Hematopoietic multipotent progenitor cell (in vitro differentiated cells): Measurements from ENCODE around the gene NRCAM. TPM values are rescaled to one million over a fixed set of nuclear protein-coding genes. Genes with fewer than 3 reads are reported as not detected.

Experiments used
- DNase-seq, 3 donors: peaks; one replicate each; pipeline ENCODE4 v3.0.0-alpha.2; 2011 to 2015; ENCODE audit warnings: low read depth in 2 of 3, low spot score in 2 of 3
- total RNA-seq: library from RNA; depleted of rRNA; stranded (reverse); fragments of >200 nt; gene quantifications from one replicate; pipeline ENCODE4 v1.2.3, GENCODE V29; 2012

Gene NRCAM
- total RNA-seq, 1 donor, result under 0.01 TPM

GRCh38 chr7:108181073-108181985 is 274.9 kb downstream of the NRCAM start:
- DNase-seq, result peak; percentile 11 to 65 (median 36)

- DNase-seq, result no peak
Measured at GRCh38 chr7:108178398-108178797, 277.8 kb downstream of the NRCAM start.

- no peak for DNase-seq
Measured at GRCh38 chr7:108171164-108171563, 285.1 kb downstream of the NRCAM start.

GRCh38 chr7:108170251-108170650 is 286.0 kb downstream of the NRCAM start:
- DNase-seq, result no peak

GRCh38 chr7:108167460-108167859 is 288.8 kb downstream of the NRCAM start:
- DNase-seq, result no peak

GRCh38 chr7:108166687-108167086 is 289.5 kb downstream of the NRCAM start:
- no peak for DNase-seq

GRCh38 chr7:108165723-108166122 is 290.5 kb downstream of the NRCAM start:
- no peak for DNase-seq

- DNase-seq, result no peak
Measured at GRCh38 chr7:108164946-108165345, 291.3 kb downstream of the NRCAM start.

GRCh38 chr7:108164342-108164741 is 291.9 kb downstream of the NRCAM start:
- DNase-seq, result no peak

GRCh38 chr7:108158776-108159175 is 297.5 kb downstream of the NRCAM start:
- no peak for DNase-seq

GRCh38 chr7:108157606-108158335 is 298.5 kb downstream of the NRCAM start:
- no peak for DNase-seq

- no peak for DNase-seq
Measured at GRCh38 chr7:108156897-108157605, 299.2 kb downstream of the NRCAM start.

GRCh38 chr7:108152198-108152597 is 304.0 kb downstream of the NRCAM start:
- DNase-seq, result no peak

GRCh38 chr7:108149908-108150307 is 306.3 kb downstream of the NRCAM start:
- DNase-seq, result peak in 1 of 3 donors; percentile 17

- no peak for DNase-seq
Measured at GRCh38 chr7:108149119-108149518, 307.1 kb downstream of the NRCAM start.

- DNase-seq, result no peak
Measured at GRCh38 chr7:108147031-108147563, 309.1 kb downstream of the NRCAM start.

GRCh38 chr7:108146070-108146842 is 310.0 kb downstream of the NRCAM start:
- peak in 2 of 3 donors; percentile 50 to 84 for DNase-seq

GRCh38 chr7:108145401-108145800 is 310.8 kb downstream of the NRCAM start:
- DNase-seq, result no peak

GRCh38 chr7:108144931-108145330 is 311.3 kb downstream of the NRCAM start:
- no peak for DNase-seq
